HepG2 (cell line): ENCODE data around the gene LGI4. TPM values are rescaled to one million over a fixed set of nuclear protein-coding genes. Genes with fewer than 3 reads are reported as not detected.
"Not testable (repeated sequence)": the region's sequence is repeated elsewhere in the genome, so short reads cannot be mapped to it uniquely, and the experiment has no call there.

Source experiments
- ATAC-seq: fragments of 200-7000 bp; cut with Tn5 transposase; 3 replicates; pipeline ENCODE4 v1.9.1; 2020; ENCODE audit warnings: mild to moderate bottlenecking, moderate library complexity
- BruUV-seq: library from RNA; stranded (reverse); fragments of 400-500 nt; replicated peaks from 2 replicates; lab custom pipeline; 2021; lab: Mats Ljungman, UMichigan
- CTCF ChIA-PET: fragments of 300-600 bp; formaldehyde crosslinking; extraction: SDS; loops from one replicate; lab custom pipeline; 2021; ENCODE audit warnings: low total read pairs, inconsistent platforms, low intra/inter-chr PET ratio; lab: Yijun Ruan, JAX
- POLR2A ChIA-PET: fragments of 350-600 bp; sonication (Branson Sonifier 250); formaldehyde crosslinking; loops from one replicate; lab custom pipeline; 2020; ENCODE audit warnings: antibody characterized with exemption, inconsistent platforms; lab: Yijun Ruan, JAX
- DNase-seq: peaks from one replicate; pipeline ENCODE4 v3.0.0-alpha.2; 2015; ENCODE audit warnings: low spot score
- FAIRE-seq: peaks from 3 replicates; lab custom pipeline; 2011; peaks lifted over from hg19 to GRCh38; lab: Jason Lieb, UNC
- H2AFZ ChIP-seq: one replicate; pipeline ENCODE4 v1.6.1; 2011; ENCODE audit warnings: low read length, inconsistent platforms
- H3K27ac ChIP-seq: fragments of 300-600 bp; 3 replicates; pipeline ENCODE4 v1.8.0; 2011; ENCODE audit warnings: mixed run types, mild to moderate bottlenecking, mixed read lengths, low read length, inconsistent platforms; ENCODE audit not compliant: insufficient read depth; ENCODE audit errors: extremely low read length
- H3K27me3 ChIP-seq, 2 experiments: fragments of 200-600 bp in 1 of 2; 2 replicates in 1 of 2; 3 replicates in 1 of 2; pipeline versions ENCODE4 v1.6.0 to v1.8.0; 2011; ENCODE audit warnings: low read length in 2 of 2, mild to moderate bottlenecking in 2 of 2, moderate library complexity in 2 of 2, inconsistent platforms in 1 of 2; ENCODE audit not compliant: insufficient read depth in 2 of 2, control insufficient read depth in 1 of 2
- H3K36me3 ChIP-seq, 2 experiments: fragments of 200-600 bp in 1 of 2; replicated peaks in 1 of 2; 2 replicates in 1 of 2; 3 replicates in 1 of 2; pipeline versions ENCODE4 v1.5.1 to v1.8.0; 2011; ENCODE audit warnings: low read length in 2 of 2, inconsistent platforms in 1 of 2; ENCODE audit not compliant: insufficient read depth in 2 of 2, control insufficient read depth in 1 of 2
- H3K4me1 ChIP-seq: 2 replicates; pipeline ENCODE4 v1.5.1; 2012; ENCODE audit warnings: low read length, inconsistent platforms; ENCODE audit not compliant: insufficient read depth
- H3K4me2 ChIP-seq: 2 replicates; pipeline ENCODE4 v1.6.0; 2011; ENCODE audit warnings: low read depth, low read length, inconsistent platforms
- H3K4me3 ChIP-seq, 3 experiments: fragments of 200-600 bp in 1 of 3; sonication (generic), shearing (Covaris generic) in 1 of 3; replicated peaks in 1 of 3; 2 replicates each; pipeline ENCODE4 v1.5.1; 2011 to 2016; ENCODE audit warnings: low read length in 3 of 3, inconsistent platforms in 2 of 3, low read depth in 2 of 3, mild to moderate bottlenecking in 2 of 3, control low read depth in 1 of 3, mixed read lengths in 1 of 3; ENCODE audit not compliant: insufficient read depth in 1 of 3
- H3K79me2 ChIP-seq: one replicate; pipeline ENCODE4 v1.6.1; 2011; ENCODE audit warnings: low read length, inconsistent platforms; ENCODE audit not compliant: insufficient read depth
- H3K9ac ChIP-seq: 2 replicates; pipeline ENCODE4 v1.6.0; 2011; ENCODE audit warnings: mild to moderate bottlenecking, low read depth, low read length, inconsistent platforms; ENCODE audit not compliant: insufficient read depth
- H3K9me3 ChIP-seq: 2 replicates; pipeline ENCODE4 v1.5.1; 2012; ENCODE audit warnings: mild to moderate bottlenecking, low read length
- H4K20me1 ChIP-seq: 2 replicates; pipeline ENCODE4 v1.6.0; 2011; ENCODE audit warnings: inconsistent platforms, mild to moderate bottlenecking, low read length, moderate library complexity; ENCODE audit not compliant: insufficient read depth
- ZNF121 ChIP-seq: sonication (generic); formaldehyde crosslinking; IDR thresholded peaks from 2 replicates; pipeline ENCODE4 v1.5.0; 2020; ENCODE audit warnings: mild to moderate bottlenecking, missing genetic modification reagents
- WGBS: methylation state at CpG from one replicate; pipeline ENCODE4 v1.1.6; 2017; ENCODE audit warnings: low lambda C conversion rate; 5-methylcytosine and 5-hydroxymethylcytosine counted together
- in situ Hi-C: cut with HindIII; loops from 2 replicates; pipeline ENCODE4 v1.10.0; 2017; ENCODE audit warnings: low pct_unique_long_range_greater_than_20kb; ENCODE audit not compliant: extremely low pct_ligation_motif_present
- intact Hi-C: fragments of 100-400 bp; cut with micrococcal nuclease; formaldehyde crosslinking; loops from one replicate; pipeline ENCODE4 v1.10.0; 2022; ENCODE audit not compliant: unreplicated experiment
- polyA plus RNA-seq, 8 experiments: library from polyadenylated mRNA; depleted of rRNA in 3 of 8; stranded (reverse) in 7 of 8; unstranded in 1 of 8; fragments of >200 nt; fragmentation: Illumina TruSeq in 4 of 8; extraction: Trizol in 4 of 8; gene quantifications; 2 replicates each; pipeline versions ENCODE4 v1.2.1 to v1.2.3, GENCODE V29; 2011 to 2016; ENCODE audit warnings: low read depth in 4 of 8, missing spikeins in 1 of 8, mixed read lengths in 1 of 8; ENCODE audit not compliant: insufficient read depth in 1 of 8
- total RNA-seq, 5 experiments: library from RNA; depleted of rRNA; stranded (reverse); fragments of >200 nt; fragmentation: Illumina TruSeq; extraction: Trizol; gene quantifications; 2 replicates each; pipeline ENCODE4 v1.2.3, GENCODE V29; 2016; ENCODE audit warnings: low read depth in 1 of 5

The LGI4 gene
- total and polyA plus RNA-seq, 2 of the 13 experiments (the other 11 are each of a cell fraction or from before 2014, with no cell fraction given): 2.8 TPM; not detected in 1

DNA sequence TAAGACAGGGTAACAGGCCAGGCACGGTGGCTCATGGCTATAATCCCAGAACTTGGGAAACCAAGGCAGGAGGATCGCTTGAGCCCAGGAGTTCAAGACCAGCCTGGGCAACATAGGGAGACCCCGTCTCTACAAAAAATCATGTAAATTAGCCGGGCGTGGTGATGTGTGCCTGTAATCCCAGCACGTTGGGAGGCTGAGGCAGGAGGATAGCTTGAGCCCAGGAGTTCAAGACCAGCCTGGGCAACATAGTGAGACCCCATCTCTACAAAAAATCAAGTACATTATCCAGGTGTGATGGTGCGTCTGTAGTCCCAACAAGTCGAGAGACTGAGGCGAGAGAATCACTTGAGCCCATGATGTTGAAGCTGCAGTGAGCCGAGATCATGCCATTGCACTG lies 31.2 kb downstream of the LGI4 start:
- POLR2A ChIA-PET, H3K4me3 ChIP-seq, H3K9me3 ChIP-seq, in situ Hi-C loops, intact Hi-C loops, H2AFZ ChIP-seq, H3K27ac ChIP-seq, H3K4me2 ChIP-seq, ATAC-seq, BruUV-seq, H4K20me1 ChIP-seq, FAIRE-seq, H3K27me3 ChIP-seq, DNase-seq, H3K79me2 ChIP-seq, CTCF ChIA-PET, H3K9ac ChIP-seq, H3K36me3 ChIP-seq: not testable (repeated sequence)
- H3K4me1 ChIP-seq: peaks cover 57% of the 10 kb centered on the region
- peak; percentile 45; the same call in 1 of the 2 replicates for TF ChIP-seq ZNF121 (CRISPR knock-in tag)
- 33% methylated on average over 9 of the region's 10 CpGs for WGBS

- not testable (repeated sequence) for H3K79me2 ChIP-seq
Measured at GRCh38 chr19:35101949-35102348, 32.9 kb downstream of the LGI4 start.

More at GRCh38 chr19:35101949-35102348, 32.9 kb downstream of the LGI4 start:
- FAIRE-seq, BruUV-seq, H4K20me1 ChIP-seq, CTCF ChIA-PET, ATAC-seq, H3K27ac ChIP-seq, H3K9ac ChIP-seq, H3K4me3 ChIP-seq, H3K27me3 ChIP-seq, H3K4me2 ChIP-seq, H2AFZ ChIP-seq, H3K9me3 ChIP-seq, H3K36me3 ChIP-seq, in situ Hi-C loops, POLR2A ChIA-PET, DNase-seq: not testable (repeated sequence)
- intact Hi-C loops: loop anchor here (2.0 kb wide), 1 partner anchor 59 kb away; no protein-coding TSS in a partner anchor
- peaks cover 43% of the 10 kb centered on the region for H3K4me1 ChIP-seq
- WGBS: 73% methylated on average over 10 of the region's 10 CpGs
